Epithelial cell of proximal tubule (primary cell): Measurements from ENCODE around the gene FARP2. TPM values are rescaled to one million over a fixed set of nuclear protein-coding genes. Genes with fewer than 3 reads are reported as not detected.

Experiments used
- DNase-seq: peaks from one replicate; pipeline ENCODE4 v3.0.0-alpha.2; 2011; ENCODE audit warnings: low read depth
- H3K4me3 ChIP-seq: 2 replicates; pipeline ENCODE4 v1.5.1; 2011; ENCODE audit warnings: low read depth, mild to moderate bottlenecking, low read length
- CTCF ChIP-seq: conservative IDR thresholded peaks from 2 replicates; pipeline ENCODE4 v1.5.1; 2012; ENCODE audit warnings: low read depth, mild to moderate bottlenecking, low read length
- total RNA-seq: library from RNA; depleted of rRNA; stranded (reverse); fragments of >200 nt; gene quantifications from 2 replicates; pipeline ENCODE4 v1.2.3, GENCODE V29; 2015

FARP2 gene
- total RNA-seq, 1 donor from 2014 or later = 34.2 TPM

- no peak overlapping the region for H3K4me3 ChIP-seq
- TF ChIP-seq CTCF = no peak
- DNase-seq = no peak
Observed at GRCh38 chr2:241329669-241330615, 26.1 kb upstream of the FARP2 start.

- DNase-seq = no peak
- no peak for TF ChIP-seq CTCF
- no peak overlapping the region for H3K4me3 ChIP-seq
Observed at GRCh38 chr2:241330616-241330981, 25.5 kb upstream of the FARP2 start.

- H3K4me3 ChIP-seq = no peak overlapping the region
- no peak for DNase-seq
- TF ChIP-seq CTCF = no peak
Observed at GRCh38 chr2:241334813-241335212, 21.3 kb upstream of the FARP2 start.

GRCh38 chr2:241339839-241340630, 16.1 kb upstream of the FARP2 start:
- no peak for DNase-seq
- TF ChIP-seq CTCF = no peak
- no peak overlapping the region for H3K4me3 ChIP-seq

- TF ChIP-seq CTCF = no peak
- no peak overlapping the region for H3K4me3 ChIP-seq
- DNase-seq = no peak
Observed at GRCh38 chr2:241340631-241341163, 15.4 kb upstream of the FARP2 start.

- no peak for TF ChIP-seq CTCF
- no peak for DNase-seq
Observed at GRCh38 chr2:241344925-241345651, 11.0 kb upstream of the FARP2 start.

More at GRCh38 chr2:241344925-241345651, 11.0 kb upstream of the FARP2 start:
- H3K4me3 ChIP-seq = no peak overlapping the region
